ENCODE results near the gene ARL15. TPM values are rescaled to one million over a fixed set of nuclear protein-coding genes. Genes with fewer than 3 reads are reported as not detected.

Gene ARL15
- total RNA-seq, 1 donor from 2014 or later, result 16.9 TPM

GRCh38 chr5:54197018-54197417 lies 113.4 kb downstream of the ARL15 start:
- Mint-ChIP-seq H3K4me1 (ENCODE audit: unreplicated experiment) (no peaks in the 10 kb centered on the region), H3K27ac (no peak overlapping the region), H3K36me3 (peaks cover 5% of the 10 kb centered on the region), H3K4me3 (no peak overlapping the region), H3K27me3 (no peaks in the 10 kb centered on the region), H3K9me3 (peaks cover 12% of the 10 kb centered on the region)
- no peak for TF ChIP-seq CTCF (conservative IDR thresholded peaks at IDR 0.05)
- DNase-seq (ENCODE audit: extremely low spot score, unreplicated experiment), result no peak

GRCh38 chr5:54195701-54196100 lies 114.7 kb downstream of the ARL15 start:
- Mint-ChIP-seq H3K9me3 (peaks cover 2% of the 10 kb centered on the region), H3K4me1 (ENCODE audit: unreplicated experiment) (no peaks in the 10 kb centered on the region), H3K36me3 (no peaks in the 10 kb centered on the region), H3K27ac (no peak overlapping the region), H3K27me3 (no peaks in the 10 kb centered on the region), H3K4me3 (no peak overlapping the region)
- TF ChIP-seq CTCF (conservative IDR thresholded peaks at IDR 0.05), result no peak
- no peak for DNase-seq (ENCODE audit: extremely low spot score, unreplicated experiment)

- no peaks in the 10 kb centered on the region for H3K4me1 Mint-ChIP-seq (ENCODE audit: unreplicated experiment)
- H3K27ac Mint-ChIP-seq, result no peak overlapping the region
- TF ChIP-seq CTCF (conservative IDR thresholded peaks at IDR 0.05), result no peak
- no peak for DNase-seq (ENCODE audit: extremely low spot score, unreplicated experiment)
- no peaks in the 10 kb centered on the region for H3K9me3 Mint-ChIP-seq
- H3K36me3 Mint-ChIP-seq, result no peaks in the 10 kb centered on the region
- H3K4me3 Mint-ChIP-seq, result no peak overlapping the region
- H3K27me3 Mint-ChIP-seq, result no peaks in the 10 kb centered on the region
Measured at GRCh38 chr5:54194318-54194717, 116.1 kb downstream of the ARL15 start.

- H3K27me3 Mint-ChIP-seq, result no peaks in the 10 kb centered on the region
- peaks cover 11% of the 10 kb centered on the region for H3K4me1 Mint-ChIP-seq (ENCODE audit: unreplicated experiment)
- no peak for DNase-seq (ENCODE audit: extremely low spot score, unreplicated experiment)
- H3K27ac Mint-ChIP-seq, result no peak overlapping the region
- H3K9me3 Mint-ChIP-seq, result peaks cover 4% of the 10 kb centered on the region
- H3K4me3 Mint-ChIP-seq, result no peak overlapping the region
- no peaks in the 10 kb centered on the region for H3K36me3 Mint-ChIP-seq
- no peak for TF ChIP-seq CTCF (conservative IDR thresholded peaks at IDR 0.05)
Measured at GRCh38 chr5:54187694-54188093, 122.7 kb downstream of the ARL15 start.

- no peak overlapping the region for H3K27ac Mint-ChIP-seq
- DNase-seq (ENCODE audit: extremely low spot score, unreplicated experiment), result no peak
- no peak overlapping the region for H3K4me3 Mint-ChIP-seq
- peaks cover 4% of the 10 kb centered on the region for H3K9me3 Mint-ChIP-seq
- peaks cover 11% of the 10 kb centered on the region for H3K4me1 Mint-ChIP-seq (ENCODE audit: unreplicated experiment)
- no peaks in the 10 kb centered on the region for H3K27me3 Mint-ChIP-seq
- no peak for TF ChIP-seq CTCF (conservative IDR thresholded peaks at IDR 0.05)
- no peaks in the 10 kb centered on the region for H3K36me3 Mint-ChIP-seq
Measured at GRCh38 chr5:54186912-54187445, 123.4 kb downstream of the ARL15 start.

- peaks cover 4% of the 10 kb centered on the region for H3K9me3 Mint-ChIP-seq
- H3K4me3 Mint-ChIP-seq, result no peak overlapping the region
- H3K27ac Mint-ChIP-seq, result no peak overlapping the region
Measured at GRCh38 chr5:54186108-54186507, 124.3 kb downstream of the ARL15 start.

More at GRCh38 chr5:54186108-54186507, 124.3 kb downstream of the ARL15 start:
- Mint-ChIP-seq H3K4me1 (ENCODE audit: unreplicated experiment) (peaks cover 15% of the 10 kb centered on the region), H3K36me3 (peaks cover 3% of the 10 kb centered on the region), H3K27me3 (no peaks in the 10 kb centered on the region)
- no peak for TF ChIP-seq CTCF (conservative IDR thresholded peaks at IDR 0.05)
- no peak for DNase-seq (ENCODE audit: extremely low spot score, unreplicated experiment)
